HG03159 (cell line): ENCODE data around the gene AP3D1.

ENCODE experiments used
- ATAC-seq: cut with Tn5 transposase; IDR thresholded peaks from one replicate; pipeline ENCODE4 v1.9.1; 2021; ENCODE audit warnings: mild to moderate bottlenecking, moderate library complexity; ENCODE audit not compliant: unreplicated experiment

The AP3D1 gene

GRCh38 chr19:2070436-2070827 lies 80.9 kb downstream of the AP3D1 start:
- ATAC-seq: no peak

GRCh38 chr19:2064788-2065524 lies 86.4 kb downstream of the AP3D1 start:
- no peak for ATAC-seq

DNA sequence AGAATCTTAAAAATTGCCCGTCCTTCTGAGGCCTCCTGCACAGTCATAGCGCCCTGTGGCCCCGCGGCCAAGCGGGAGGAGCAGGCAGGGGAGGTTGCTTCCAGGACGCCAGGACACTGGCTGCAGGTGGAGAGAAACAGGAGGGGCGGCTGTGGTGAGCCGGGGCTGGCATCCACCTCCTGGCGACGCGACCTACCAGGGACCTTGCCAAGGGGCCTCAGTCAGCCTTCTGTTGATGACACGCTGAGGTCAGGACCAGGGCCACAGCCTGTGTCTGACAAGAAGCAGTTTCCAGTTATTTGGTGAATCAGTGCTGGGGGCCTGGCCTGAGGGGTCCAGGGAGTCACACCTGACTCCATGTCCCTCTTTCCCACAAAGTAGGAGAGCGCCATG lies 87.0 kb downstream of the AP3D1 start:
- ATAC-seq: no peak

- no peak for ATAC-seq
Measured at GRCh38 chr19:2063824-2064223, 87.5 kb downstream of the AP3D1 start.

DNA sequence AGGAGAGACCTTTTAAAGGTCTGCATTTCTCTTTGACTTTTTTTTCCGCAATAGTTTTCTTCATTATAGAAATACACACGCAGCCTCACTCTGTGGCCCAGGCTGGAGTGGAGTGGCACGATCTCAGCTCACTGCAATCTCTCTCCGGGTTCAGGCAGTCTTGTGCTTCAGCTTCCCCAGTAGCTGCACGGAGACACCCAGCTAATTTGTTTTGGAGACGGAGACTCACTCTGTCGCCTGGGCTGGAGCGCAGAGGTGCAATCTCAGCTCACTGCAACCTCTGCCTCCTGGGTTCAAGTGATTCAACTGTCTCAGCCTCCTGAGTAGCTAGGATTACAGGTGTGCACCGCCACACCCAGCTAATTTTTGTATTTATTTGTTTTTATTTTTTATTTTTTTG lies 88.6 kb downstream of the AP3D1 start:
- no peak for ATAC-seq

GRCh38 chr19:2062389-2062729 lies 89.0 kb downstream of the AP3D1 start:
- no peak for ATAC-seq

DNA sequence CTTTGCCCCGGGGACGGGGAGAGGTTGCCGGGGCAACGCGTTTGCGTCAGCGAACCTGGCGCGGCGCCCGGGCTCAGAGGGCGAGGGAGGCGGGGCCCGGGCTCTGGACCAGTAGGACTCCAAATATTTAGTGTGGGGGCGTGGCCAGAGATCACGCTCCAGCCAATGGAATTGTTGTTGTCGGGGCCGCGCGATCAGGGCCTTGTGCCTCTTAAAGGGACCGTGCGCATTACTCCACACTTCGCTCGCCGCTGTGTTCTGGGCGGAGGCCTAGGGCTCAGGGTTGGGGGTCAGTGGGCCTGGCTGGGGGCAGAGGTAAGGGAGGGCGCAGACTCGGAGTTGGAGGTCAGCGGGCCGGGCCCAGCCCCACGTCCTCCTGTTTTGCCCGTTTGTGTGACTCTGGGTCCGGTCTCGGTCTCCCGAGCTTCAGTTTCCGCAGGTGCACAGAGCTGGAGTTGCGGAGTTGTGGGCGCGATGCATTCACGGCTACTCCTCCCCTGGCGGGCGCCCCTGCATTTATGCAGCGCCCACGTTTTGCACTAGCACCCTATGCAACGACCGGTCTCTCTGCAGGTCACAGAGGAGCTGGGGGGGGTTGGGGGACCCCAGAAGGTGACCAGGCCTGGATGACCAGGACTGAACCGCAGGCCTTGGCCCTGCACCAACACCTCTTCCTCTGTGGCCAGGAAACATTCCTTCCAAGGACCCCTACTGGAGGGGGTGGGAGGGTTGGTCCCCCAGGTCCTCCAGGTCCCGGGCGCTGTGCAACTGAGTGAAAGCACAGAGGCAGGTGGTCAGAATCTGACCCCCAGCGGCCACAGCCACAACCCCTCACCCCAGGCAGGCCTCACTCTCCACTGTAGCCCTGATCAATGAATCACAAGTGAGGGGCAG lies 89.6 kb downstream of the AP3D1 start:
- peak; percentile 80 for ATAC-seq

GRCh38 chr19:2060884-2061494 lies 90.4 kb downstream of the AP3D1 start:
- ATAC-seq: no peak

DNA sequence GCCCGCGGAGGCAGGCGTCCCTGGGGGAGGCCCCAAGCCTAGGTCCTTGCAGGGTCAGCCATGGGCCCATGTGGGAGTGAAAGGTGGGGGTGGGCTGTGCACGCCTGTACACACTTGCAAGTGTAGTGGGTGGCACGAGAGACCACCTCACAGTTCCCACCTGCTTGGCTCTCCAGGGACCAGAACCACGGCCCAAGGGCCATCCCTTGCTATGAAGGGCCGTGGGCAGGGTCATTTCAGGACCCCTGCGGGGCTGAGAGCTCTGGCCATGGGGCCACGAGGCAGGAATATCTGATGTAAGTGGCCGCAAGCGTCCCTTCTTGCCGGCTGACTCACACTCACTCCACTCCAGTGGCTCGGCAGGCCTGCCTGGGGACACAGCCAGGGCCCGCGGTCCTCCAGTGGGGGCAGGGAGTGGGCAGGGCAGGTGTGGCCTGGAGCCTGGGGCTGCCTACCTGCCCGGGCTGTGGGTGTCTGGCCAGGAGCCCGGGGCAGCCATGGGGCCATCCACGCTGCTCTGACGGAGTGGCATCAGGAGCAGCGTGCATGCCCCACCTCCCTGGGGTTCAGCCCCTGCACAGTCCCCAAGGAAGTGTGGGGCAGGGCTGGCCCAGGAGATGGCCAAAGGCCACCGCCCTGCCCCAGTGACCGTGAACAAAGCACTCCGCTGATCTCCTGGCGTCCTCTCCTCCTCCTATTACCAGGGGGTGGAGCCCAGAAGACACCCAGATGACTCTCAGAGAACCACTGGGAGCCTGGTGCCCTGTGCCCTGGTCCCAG lies 91.8 kb downstream of the AP3D1 start:
- no peak for ATAC-seq

DNA sequence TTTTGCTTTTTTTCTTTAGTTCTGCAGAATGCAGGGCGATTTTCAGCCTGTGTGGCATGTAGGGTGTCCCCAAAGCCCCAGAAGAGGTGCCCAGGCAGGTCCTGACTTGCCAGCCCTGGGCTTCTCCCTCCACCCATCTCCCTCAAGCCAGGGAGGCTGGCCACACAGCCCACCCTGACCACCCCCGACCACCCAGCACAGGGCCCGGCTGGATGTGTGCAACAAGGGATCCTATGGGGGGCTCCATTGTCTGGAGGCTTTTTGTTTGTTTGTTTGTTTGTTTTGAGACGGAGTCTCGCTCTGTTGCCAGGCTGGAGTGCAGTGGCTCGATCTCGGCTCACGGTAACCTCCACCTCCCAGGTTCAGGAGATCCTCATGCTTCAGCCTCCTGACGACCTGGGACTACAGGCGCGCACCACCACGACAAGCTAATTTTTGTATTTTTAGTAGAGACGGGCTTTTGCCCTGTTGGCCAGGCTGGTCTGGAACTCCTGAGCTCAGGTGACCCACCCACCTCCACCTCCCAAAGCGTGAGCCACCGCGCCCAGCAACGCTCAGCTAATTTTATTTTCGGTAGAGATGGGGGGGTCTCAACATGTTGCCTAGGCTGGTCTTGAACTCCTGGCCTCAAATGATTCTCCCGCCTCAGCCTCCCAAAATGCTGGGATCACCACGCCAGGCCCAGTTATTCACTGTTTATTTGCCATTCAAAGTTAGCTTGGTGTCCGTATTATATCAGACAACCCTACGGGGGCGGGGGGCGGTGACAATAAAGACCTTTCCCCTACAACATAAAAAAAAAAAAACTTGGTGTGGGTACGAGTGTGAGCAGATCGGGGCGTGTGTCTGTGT lies 92.6 kb downstream of the AP3D1 start:
- no peak for ATAC-seq

DNA sequence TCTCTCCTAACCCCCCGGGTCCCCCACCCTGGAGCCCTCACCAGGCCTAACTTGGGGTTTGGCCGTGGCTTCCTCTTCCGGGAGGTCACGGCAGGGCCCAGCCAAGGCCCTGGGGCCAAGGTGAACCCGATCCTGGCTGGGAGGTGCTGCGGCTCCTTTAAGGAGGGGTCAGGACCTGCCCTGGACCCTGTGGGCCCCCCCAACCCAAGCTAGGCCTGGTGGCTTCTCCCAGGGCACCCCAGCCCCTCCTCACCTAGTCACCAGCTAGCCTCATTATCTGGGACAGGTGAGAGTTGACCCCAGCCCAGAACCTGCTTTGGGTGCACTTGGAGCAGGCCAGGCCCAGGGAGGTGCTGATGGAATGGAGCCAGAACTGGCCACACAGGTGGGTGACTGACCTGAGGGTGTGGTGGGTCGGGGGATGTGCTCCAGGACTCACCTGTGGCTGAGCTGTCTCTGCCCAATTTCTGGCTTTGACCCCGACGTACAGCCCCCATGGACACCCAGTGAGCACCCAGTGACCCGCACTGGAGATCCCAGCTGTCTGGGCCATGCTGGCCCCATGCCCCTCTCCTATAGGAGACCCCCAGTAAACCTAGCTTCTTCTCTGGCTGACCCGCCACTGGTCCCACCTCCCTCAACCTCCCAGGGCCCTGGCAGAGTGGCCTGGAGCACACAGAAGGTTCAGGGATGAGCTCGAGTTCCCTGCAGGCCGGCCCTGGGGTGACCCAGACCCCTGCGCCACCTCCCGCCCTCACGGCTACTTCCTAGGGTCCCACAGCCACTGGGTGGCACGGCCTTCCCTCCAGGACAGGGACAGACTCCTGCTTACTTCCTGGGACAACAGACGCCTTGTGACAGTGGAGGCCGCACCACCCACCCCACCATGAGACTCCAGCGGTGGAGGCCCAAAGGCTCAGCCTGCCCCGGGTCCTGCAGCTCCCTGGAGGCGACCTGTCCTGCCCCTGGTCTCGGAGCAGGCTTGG lies 93.6 kb downstream of the AP3D1 start:
- no peak for ATAC-seq

DNA sequence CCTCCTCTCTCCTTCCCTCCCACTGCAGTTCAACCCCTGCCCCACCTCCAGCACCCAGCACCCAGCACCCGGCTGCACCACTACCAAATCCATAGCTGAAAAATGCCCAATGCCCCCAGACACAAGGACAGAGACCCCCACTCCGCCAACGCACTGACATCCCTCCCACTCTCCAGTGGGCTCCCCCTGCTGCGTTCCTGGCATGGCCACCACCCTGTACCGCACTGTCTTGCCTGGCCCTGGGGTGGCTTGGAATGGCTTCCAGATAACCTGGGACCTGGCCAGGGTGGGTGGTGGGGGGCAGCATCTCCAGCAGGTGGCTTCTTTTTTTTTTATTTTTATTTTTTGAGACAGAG lies 94.6 kb downstream of the AP3D1 start:
- ATAC-seq: no peak

DNA sequence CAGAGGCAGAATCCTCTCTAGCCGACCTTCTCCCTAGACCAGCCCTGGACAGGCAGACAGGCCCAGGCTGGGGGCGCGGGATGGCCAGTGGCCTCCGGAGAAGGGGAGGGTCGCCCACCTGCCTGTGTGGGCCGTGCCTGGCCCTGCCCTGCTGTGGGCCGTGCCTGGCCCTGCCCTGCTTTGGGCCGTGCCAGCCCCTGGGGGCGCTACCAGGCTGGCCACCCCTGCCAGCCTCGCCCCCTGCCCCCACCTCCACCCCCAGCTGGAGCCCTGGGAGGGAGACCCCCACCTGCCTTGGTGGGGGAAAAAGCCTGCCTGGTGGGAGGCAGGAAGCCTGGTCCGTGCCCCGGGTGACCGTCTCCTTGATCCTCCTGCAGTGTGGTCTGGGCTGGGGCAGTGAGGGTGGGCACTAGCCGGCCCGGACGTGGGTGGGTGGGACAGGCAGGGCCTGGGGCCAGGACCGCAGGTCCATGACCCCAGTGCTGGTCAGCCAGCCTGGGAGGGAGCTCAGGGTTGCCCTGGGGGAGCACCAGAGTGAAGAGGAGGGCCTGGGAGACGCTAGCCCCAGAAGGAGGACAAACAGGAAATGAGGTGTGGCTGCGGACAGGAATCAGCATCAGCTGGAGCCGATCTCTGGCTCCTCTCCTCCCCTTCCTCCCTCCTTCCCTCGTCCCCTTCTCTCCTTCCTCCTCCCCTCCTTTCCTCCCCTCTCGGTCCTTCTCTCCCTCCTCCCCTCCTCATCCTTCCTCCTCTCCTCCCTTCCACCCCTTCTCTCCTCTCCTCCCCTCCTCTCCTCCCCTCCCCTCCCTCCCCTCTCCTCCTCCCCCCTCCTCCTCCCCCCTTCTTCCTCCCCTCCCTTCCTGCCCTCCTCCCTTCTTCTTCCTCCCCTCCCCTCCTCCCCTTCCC lies 95.2 kb downstream of the AP3D1 start:
- no peak for ATAC-seq

DNA sequence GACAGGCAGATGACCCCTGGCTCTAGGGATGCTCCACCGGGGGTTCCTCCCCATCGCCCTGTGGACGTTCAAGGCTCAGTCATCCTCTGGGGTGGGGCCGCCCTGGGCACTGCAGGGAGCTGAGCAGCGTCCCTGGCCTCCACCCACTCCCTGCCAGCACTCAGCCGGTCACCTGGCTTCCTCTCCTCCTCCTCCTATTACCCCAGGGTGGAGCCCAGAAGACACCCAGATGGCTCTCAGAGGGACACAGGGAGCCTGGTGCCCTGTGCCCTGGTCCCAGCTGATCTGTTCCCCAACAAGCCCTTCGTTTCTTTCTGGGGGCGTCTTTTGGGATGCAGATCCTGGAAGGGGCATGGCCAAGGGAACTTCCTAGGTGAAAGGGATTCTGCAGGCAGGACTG lies 96.6 kb downstream of the AP3D1 start:
- no peak for ATAC-seq

DNA sequence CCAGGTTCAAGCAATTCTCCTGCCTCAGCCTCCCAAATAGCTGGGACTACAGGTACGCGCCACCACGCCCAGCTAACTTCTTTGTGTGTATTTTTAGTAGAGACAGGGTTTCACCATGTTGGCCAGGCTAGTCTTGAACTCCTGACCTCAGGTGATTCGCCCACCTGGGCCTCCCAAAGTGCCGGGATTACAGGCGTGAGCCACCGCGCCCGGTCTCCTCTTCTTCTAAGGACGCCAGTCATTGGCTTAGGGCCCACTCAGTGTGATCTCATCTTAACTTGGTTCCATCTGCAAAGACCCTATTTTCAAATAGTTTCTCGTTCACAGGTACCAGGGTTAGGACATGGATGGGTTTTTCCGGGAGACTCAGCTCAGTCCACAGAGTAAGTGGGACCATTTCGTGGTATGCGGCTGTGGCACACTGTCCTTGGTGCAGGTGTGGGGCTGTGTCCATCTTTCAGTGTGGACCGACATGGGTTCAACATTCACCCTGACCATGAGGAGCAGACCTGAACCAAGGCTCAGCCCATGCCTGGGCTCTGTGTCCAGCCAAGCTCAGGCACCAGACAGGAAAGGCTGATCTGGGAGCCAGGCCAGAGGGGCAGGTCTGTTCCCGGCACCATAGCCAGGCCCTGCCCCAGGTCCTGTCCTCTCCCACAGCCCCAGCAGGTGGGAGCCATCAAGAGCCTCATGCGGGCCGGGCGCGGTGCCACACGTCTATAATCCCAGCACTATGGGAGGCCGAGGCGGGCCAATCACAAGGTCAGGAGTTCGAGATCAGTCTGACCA lies 97.6 kb downstream of the AP3D1 start:
- no peak for ATAC-seq

DNA sequence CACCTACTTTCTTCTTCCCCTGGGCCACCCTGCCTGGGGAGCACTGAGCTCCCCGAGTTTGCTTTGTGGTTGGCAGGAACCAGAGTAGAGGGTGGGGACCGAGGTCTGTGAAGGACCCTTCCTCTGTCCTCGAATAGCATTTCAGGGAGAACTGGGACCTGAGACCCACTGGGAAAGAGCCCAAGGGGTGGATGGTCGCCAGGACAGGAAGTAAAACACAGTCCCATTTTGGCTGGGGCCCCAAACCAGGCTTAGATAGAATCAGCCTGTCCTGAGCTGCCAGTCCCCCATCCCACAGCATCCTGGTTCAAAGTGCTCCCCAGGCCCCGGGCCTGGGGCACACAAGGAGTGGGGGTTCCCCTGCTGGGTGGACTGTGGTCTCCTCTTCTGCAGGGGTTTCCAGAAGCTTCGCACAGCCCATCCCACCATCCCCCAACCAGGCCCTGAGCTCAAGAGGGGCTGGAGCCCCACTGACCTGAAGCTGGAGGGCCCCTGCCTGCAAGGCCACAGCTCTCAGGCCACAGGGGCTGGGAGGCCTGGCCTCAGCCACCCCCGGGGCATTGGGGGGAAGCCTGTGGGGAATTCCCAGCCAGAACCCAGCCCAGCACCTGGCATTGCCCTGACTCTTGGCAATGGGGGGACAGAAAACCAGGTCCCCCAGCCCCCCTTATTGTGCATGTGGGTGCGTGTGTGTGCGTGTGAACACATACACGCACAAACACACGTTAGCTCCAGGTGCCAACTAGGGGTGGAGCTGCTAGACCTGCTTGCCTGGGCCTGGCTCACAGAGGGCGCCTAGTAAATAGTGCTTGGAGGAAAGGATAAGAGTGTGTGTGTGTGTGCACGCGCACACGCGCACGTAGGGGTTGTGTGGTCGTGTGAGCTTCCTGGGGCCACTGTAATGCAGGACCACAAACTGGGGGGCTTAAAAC lies 99.3 kb downstream of the AP3D1 start:
- no peak for ATAC-seq
